Breast epithelium (tissue), 3 donors: ENCODE data around the gene STRN4.

Experiments
- POLR2AphosphoS5 ChIP-seq, 3 donors: sonication (generic); formaldehyde crosslinking; IDR thresholded peaks; one replicate each; pipeline ENCODE4 v1.6.1; 2017; ENCODE audit warnings: antibody characterized with exemption in 3 of 3
- TF ChIP-seq, protein P1 (sequence below), 3 donors: fragments of 450-650 bp; IDR thresholded peaks; one replicate each; pipeline ENCODE4 v1.5.1; 2016 to 2017; ENCODE audit warnings: antibody characterized with exemption in 3 of 3, mild to moderate bottlenecking in 3 of 3, moderate library complexity in 3 of 3

DNA sequence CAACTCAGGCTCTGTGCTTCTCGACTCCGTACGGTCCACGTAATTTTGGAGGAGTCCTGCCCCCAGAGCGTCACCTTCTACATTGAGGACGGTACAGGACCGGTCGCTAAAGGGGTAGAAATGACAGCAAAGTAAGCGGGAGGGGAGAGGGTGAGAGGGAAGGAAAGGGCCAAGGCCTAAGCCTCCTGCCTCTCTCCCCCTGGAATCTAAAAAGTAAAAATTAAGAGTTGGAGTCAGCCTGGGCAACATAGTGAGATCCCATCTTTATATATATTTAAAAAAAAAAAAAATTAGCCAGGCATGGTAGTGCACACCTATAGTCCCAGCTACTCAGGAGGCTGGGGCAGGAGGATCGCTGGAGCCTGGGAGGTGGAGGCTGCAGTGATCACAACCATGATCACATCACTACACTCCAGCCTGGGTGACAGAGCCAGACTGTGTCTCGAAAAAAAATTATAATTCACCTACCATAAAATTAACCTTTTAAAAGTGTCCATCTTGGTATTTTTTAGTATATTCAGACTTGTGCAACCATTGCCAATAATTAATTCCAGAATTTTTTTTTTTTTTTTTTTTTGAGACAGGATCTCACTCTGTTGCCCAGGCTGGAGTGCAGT lies 29.5 kb upstream of the STRN4 start:
- TF ChIP-seq, protein P1, sequence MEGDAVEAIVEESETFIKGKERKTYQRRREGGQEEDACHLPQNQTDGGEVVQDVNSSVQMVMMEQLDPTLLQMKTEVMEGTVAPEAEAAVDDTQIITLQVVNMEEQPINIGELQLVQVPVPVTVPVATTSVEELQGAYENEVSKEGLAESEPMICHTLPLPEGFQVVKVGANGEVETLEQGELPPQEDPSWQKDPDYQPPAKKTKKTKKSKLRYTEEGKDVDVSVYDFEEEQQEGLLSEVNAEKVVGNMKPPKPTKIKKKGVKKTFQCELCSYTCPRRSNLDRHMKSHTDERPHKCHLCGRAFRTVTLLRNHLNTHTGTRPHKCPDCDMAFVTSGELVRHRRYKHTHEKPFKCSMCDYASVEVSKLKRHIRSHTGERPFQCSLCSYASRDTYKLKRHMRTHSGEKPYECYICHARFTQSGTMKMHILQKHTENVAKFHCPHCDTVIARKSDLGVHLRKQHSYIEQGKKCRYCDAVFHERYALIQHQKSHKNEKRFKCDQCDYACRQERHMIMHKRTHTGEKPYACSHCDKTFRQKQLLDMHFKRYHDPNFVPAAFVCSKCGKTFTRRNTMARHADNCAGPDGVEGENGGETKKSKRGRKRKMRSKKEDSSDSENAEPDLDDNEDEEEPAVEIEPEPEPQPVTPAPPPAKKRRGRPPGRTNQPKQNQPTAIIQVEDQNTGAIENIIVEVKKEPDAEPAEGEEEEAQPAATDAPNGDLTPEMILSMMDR (IDR thresholded peaks at IDR 0.05), result no peak
- no peak for TF ChIP-seq POLR2AphosphoS5 (IDR thresholded peaks at IDR 0.05)
